ENCODE measurements around the gene SRSF8. TPM values are rescaled to one million over a fixed set of nuclear protein-coding genes. Genes with fewer than 3 reads are reported as not detected.

Gene SRSF8
- total and polyA plus RNA-seq, 8 donors = 17.3 to 35.9 (median 27.1) TPM

GRCh38 chr11:95103701-95104100 is 37.0 kb downstream of the SRSF8 start:
- Histone ChIP-seq H3K4me1 (no peaks in the 10 kb centered on the region), H3K27me3 (no peaks in the 10 kb centered on the region), H3K27ac (no peak overlapping the region), H3K4me3 (no peak overlapping the region), H3K36me3 (no peaks in the 10 kb centered on the region), H3K9me3 (no peaks in the 10 kb centered on the region)
- ATAC-seq (no peak), DNase-seq (no peak), FAIRE-seq (no peak)
- intact Hi-C loops (cut with DNase I) = no loop called here
- TF ChIP-seq CTCF (IDR thresholded peaks at IDR 0.05) = no peak
- 82 to 87% methylated on average over 5 of the region's 5 CpGs for WGBS, 2 donors

DNA sequence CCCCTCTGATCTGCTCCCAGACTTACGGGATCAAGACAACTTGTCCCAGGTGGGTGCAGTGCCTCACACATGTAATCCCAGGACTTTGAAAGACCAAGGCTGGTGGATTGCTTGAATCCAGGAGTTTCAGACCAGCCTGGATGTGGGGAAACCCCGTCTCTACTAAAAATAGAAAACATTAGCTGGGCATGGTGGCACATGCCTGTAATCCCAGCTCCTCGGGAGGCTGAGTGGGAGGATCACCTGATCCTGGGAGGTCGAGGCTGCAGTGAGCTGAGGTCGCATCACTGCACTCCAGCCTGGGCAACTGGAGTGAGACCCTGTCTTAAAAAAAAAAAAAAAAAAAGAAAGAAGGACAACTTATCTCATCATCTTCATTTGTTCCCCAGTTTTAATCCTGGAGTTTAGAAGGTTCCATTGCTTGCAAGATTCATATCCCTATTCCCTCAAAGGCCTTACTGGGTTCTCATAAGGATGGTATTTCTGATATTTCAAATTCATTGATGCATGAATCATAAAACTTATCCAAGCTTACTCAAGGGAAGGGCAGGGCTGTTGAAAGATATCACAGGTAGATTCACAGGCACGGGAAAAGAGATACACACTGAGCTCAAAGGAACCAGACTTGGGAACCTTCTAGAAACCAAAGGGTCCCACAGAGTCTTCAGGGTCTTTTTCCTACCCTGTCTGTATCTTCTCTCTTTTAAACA is 37.6 kb downstream of the SRSF8 start:
- Histone ChIP-seq H3K36me3 (no peaks in the 10 kb centered on the region), H3K27ac (no peak overlapping the region), H3K4me1 (no peaks in the 10 kb centered on the region), H3K9me3 (no peaks in the 10 kb centered on the region), H3K27me3 (no peaks in the 10 kb centered on the region), H3K4me3 (no peak overlapping the region)
- 81 to 85% methylated on average over 6 of the region's 6 CpGs for WGBS, 2 donors
- intact Hi-C loops (cut with DNase I) = no loop called here
- ATAC-seq = no peak
- FAIRE-seq = no peak
- DNase-seq = no peak
- TF ChIP-seq CTCF (IDR thresholded peaks at IDR 0.05) = no peak

GRCh38 chr11:95104856-95105255 is 38.1 kb downstream of the SRSF8 start:
- ATAC-seq = no peak
- no peak for TF ChIP-seq CTCF (IDR thresholded peaks at IDR 0.05)
- Histone ChIP-seq H3K27me3 (no peaks in the 10 kb centered on the region), H3K9me3 (no peaks in the 10 kb centered on the region), H3K4me1 (no peaks in the 10 kb centered on the region), H3K36me3 (no peaks in the 10 kb centered on the region), H3K4me3 (no peak overlapping the region), H3K27ac (no peak overlapping the region)
- DNase-seq = no peak
- FAIRE-seq = no peak
- WGBS, 2 donors = 87 to 91% methylated on average over 3 of the region's 3 CpGs
- intact Hi-C loops (cut with DNase I) = no loop called here

DNA sequence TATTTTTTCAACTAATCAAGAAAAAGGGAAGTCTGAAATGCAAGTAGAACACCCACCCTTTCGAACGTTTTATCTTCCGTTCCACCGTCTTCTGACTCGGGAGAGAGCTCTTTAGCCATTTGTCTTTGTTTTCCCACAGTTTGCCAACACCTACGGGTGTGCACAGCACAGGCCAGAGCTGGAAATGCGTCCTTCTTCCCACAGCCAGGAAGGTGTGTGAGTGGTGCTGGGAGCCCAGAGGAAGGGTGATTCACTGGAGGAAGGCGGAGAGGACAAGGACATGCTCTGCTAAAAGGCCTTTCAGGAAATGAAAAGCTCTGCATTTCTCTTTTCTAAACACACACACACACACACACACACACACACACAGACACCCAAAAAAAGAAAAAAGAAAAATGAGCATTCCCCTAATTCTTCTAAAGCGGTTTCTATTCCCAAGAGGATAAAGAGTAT is 41.5 kb downstream of the SRSF8 start:
- peak; percentile 49 to 83 (median 77) for ATAC-seq
- no peak for TF ChIP-seq CTCF (IDR thresholded peaks at IDR 0.05)
- peak overlapping the region in 1 of 4 donors; percentile 61 for H3K27ac ChIP-seq
- H3K4me1 ChIP-seq = no peaks in the 10 kb centered on the region
- no peaks in the 10 kb centered on the region for H3K36me3 ChIP-seq
- no peaks in the 10 kb centered on the region for H3K9me3 ChIP-seq
- no peak for FAIRE-seq
- H3K4me3 ChIP-seq = no peak overlapping the region
- intact Hi-C loops (cut with DNase I) = no loop called here
- no peak for DNase-seq
- WGBS, 2 donors = 68 to 69% methylated on average over 9 of the region's 9 CpGs
- no peaks in the 10 kb centered on the region for H3K27me3 ChIP-seq

Data from pancreas (tissue), 10 donors.